ENCODE measurements around the gene FZD4.
"Not testable (repeated sequence)": the region's sequence is repeated elsewhere in the genome, so short reads cannot be mapped to it uniquely, and the experiment has no call there.

Gene FZD4

GRCh38 chr11:86938203-86938899 lies 16.8 kb downstream of the FZD4 start:
- no peak for DNase-seq (ENCODE audit: low read depth)

- DNase-seq (ENCODE audit: low read depth), result not testable (repeated sequence)
These were observed 17.9 kb downstream of the FZD4 start for GRCh38 chr11:86937193-86937806.

DNA sequence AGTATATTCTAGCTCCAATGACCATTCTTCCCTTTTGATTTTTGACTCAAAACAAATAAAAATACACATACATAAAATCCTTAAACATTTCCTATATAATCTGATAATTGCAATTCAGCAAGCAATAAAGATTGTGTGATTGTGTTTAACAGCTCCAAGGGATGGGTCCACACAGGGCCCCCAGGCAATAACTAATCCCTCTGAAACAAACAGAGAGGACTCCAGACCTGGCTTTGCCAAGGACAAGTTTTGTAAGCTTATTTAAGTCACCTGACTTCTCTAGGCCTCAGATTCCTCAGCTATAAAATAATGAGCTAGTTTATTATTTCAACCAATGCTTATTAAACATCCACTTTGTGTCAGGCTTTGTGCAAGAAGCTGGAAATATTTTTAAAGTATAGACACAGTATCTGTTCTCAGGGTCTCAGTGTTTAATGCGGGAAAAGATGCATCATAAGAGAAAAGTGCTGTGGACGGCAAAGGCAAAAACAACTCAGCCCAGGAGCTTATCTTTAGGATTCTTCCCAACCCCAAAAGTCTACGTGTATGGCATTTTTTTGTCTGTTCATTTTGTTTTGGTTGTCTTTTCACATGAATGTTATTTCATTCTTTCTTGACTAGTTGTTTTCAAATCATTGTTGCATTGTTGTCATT lies 20.1 kb downstream of the FZD4 start:
- no peak for DNase-seq (ENCODE audit: low read depth)

- DNase-seq (ENCODE audit: low read depth), result no peak
These were observed 20.7 kb downstream of the FZD4 start for GRCh38 chr11:86934582-86934900.

DNA sequence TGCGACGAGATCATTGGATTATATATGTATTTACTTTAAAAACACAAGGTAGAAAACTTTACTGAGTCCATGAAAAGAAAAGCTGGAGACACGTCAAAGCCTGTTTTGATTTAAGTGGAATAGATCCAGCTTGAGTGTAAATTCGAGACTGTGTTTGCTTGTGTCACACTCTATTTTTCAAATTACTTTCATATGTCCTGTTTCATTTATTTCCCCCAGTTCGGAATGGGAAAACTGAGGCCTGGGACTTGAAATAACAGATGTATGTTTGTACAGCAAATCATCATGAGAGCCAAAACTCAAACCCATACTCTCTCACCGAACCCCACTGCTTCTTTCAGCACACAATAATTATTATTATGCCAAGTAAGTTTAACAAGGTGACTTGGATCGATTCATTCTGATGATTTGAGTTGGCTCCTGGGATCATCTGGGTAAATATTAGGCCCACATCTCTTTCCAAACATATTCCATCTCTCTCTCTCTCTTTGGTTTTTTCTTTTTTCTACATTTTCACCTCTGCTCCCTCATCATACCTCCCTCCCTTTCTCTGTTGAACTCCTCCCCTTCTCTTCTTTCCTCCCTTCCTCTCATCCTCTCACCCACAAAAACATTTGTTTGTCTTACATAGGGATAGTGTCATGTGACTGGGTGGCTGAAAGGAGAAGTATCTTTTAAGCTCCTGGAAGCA lies 21.2 kb downstream of the FZD4 start:
- no peak for DNase-seq (ENCODE audit: low read depth)

DNA sequence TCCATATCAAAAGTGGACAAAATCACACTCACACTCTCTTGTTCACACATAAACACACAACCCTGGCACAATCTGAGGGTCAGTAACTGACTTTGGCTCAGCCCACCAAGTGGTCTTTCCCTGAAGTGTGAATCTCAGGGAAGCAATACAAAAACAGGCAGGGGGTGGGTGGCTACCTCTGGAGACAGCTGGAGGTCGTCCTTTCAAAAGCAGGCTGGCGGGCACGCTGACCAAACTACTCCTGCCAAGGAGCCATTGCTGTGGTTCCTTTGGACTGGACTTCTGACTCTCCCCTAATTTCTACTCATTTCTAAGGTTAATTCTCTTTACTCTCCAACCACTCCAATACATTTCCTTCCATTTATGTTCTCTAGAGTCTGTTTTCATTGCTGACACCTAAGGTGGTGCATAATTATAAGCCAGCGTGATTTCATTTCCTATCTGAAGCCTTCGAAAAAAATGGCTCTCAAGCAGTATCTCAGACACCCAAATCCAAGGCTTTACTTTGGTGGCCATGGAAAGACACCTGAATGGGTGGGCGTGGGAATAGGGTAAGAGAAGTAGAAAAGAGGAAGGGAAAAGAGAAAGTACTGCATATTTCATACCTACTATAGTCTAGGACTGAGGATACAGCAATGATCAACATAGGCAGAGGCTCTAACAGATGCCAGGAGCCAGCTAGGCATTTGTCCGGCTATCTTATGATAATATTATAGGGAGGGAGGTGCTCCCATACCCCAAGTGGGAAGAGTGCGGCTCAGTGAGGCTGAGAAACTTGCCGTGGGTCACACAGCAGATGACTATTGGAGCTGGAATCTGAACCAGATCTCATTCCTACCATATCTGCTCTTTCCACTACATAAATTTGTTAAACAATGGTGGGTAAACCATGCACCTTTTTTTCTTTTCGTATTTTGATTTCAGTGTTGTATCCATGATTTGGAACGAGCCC lies 22.0 kb downstream of the FZD4 start:
- no peak for DNase-seq (ENCODE audit: low read depth)

DNA sequence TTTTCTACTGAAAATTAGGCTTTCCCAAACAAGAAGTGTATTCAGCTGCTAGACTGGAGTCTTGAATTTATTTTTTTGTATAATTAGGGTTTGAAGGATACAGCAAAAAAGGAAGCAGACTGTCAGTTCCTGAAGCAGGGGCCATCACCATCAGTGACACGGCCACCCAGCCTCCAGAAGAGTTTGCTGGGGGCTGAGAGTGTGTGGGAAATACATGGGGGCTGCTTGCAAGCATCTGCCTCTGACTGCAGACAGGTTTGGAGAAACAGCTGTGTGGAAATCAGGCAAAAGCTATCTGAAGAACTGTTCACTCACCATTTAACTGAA lies 23.0 kb downstream of the FZD4 start:
- DNase-seq (ENCODE audit: low read depth), result no peak

- no peak for DNase-seq (ENCODE audit: low read depth)
These were observed 23.5 kb downstream of the FZD4 start for GRCh38 chr11:86931548-86932258.

DNA sequence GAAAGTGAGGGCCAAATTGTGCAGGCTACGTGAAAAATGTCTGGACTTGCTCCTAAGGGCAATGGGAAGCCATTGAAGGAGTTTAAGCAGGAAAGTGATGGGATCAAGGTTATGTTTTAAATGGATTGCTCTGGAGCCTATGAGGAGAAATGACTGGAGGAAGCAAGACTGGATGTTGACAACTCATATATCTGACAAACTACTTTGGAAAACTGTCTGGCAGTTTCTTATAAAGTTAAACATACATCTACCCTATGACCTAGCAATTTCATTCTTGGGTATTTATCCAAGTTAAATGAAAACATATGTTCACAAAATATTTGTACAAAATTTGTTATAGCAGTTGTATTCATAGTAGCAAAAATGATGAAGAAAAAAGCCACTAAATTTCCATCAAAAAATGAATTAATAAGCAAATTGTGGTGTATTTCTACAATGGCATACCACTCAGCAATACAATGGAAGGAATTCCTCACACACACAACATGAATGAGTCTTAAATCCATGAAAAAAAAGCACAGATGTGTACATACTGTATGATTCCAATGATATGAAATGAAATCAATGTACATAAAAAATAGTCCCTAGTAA lies 24.1 kb downstream of the FZD4 start:
- no peak for DNase-seq (ENCODE audit: low read depth)

GRCh38 chr11:86926975-86927374 lies 28.2 kb downstream of the FZD4 start:
- no peak for DNase-seq (ENCODE audit: low read depth)

DNA sequence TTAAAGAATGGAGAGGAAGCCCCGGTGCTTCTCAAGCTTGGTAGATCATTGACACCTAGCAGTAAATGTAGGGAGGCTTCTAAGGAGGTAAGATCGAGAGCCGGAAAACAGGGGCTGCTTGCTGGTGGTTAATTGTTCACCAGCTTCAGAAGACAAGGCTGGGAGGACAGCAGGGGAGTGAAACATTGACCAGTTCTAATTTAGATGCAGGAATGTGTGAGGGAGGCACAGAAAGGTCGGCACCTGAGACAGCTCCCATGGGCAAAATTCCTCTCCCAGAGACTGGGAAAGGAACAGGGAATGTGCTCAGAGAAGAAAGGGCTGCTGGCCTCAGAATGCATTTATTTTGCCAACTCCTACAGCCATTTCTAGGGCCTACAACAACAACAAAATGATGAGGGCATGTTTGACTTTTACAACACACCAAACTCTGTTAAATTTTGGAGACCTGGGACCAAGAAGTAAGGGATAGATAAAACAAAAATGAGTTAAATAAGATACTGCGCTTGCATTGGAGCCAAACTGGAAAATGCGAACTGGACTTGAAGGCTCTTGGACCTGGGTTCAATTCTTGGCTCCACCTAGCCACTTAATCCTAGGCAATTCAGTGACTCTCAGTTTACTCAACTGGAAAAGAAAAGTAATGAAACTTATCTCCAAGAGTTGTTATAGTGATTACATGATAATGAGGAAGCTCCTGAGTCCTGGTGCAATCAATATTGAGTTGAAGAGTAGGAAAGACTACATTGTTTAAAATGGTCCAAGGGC lies 31.0 kb downstream of the FZD4 start:
- no peak for DNase-seq (ENCODE audit: low read depth)

- DNase-seq (ENCODE audit: low read depth), result no peak
These were observed 33.0 kb downstream of the FZD4 start for GRCh38 chr11:86922225-86922624.

DNA sequence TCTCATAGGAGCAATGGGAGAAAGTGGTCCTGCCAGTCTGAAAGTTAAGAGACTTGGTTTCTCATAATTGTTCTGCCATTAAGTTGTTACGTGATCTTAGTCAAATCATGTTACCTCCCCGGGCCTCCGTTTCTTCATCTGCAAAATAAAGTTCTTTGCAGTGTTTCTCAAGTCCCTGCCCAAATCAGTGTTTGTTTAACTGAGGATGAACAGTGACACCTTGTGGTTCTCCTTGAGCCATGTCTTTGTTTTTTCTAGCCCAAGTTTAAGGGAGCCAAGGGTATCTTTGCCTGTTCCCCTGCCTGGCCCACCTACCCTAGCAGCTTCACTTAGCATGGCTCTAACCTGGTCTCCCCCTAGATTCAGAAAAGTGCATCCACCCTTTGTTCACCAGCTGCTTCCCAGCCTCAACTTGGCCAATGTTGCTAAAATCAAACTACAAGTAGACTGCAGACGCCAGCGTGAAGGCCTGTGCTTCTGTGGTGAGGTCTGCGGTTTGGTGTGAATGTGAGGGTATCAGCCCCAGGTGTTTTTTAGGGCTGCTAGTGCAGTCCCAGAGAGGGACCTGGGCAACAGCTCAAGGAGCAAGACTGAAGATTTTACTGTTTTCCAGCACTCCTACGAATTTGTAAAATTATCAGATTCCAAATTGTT lies 35.5 kb downstream of the FZD4 start:
- no peak for DNase-seq (ENCODE audit: low read depth)

DNA sequence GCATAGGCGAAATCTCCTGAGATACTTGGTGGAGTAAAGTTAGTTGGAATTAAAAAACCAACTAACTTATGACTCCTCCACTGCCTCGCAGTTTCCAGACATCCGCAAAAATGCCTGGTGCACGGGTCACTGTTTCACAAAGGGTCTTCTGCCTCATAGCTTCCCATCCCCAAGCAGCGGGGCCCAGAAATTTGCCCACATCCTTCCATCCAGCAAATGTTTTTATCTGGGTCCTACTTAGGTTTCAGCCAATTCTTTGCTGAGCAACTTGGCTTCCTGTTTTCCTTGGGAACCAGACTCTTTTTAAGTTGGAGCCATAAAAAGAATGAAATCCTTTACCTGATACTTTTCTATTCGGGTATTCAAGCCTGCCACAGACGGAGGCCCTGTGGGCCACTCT lies 36.2 kb downstream of the FZD4 start:
- no peak for DNase-seq (ENCODE audit: low read depth)

GRCh38 chr11:86918496-86918895 lies 36.7 kb downstream of the FZD4 start:
- DNase-seq (ENCODE audit: low read depth), result no peak

- no peak for DNase-seq (ENCODE audit: low read depth)
These were observed 37.6 kb downstream of the FZD4 start for GRCh38 chr11:86917589-86917988.

DNA sequence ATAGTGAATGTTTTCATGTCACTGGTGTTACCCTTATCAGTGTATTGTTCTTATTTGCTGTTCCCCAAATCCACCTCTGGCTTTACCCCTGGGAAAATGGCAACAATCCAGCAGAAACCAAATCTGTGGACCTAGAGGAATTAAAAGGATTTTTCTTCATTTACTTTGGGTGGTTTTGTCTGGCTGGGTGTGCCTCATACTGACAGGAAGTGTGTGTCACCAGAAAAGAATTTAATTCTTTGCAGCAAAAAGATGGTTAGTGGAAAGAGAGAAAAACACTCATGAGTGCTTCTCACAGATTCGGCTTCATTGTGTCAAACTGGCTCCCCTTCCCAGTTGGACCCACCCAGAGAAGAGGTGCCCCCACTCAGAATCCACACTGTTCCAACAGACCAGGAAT lies 38.9 kb downstream of the FZD4 start:
- DNase-seq (ENCODE audit: low read depth), result no peak

GRCh38 chr11:86915850-86916249 lies 39.3 kb downstream of the FZD4 start:
- DNase-seq (ENCODE audit: low read depth), result not testable (repeated sequence)

- DNase-seq (ENCODE audit: low read depth), result no peak
These were observed 40.2 kb downstream of the FZD4 start for GRCh38 chr11:86914865-86915519.

All from stimulated activated CD8-positive, alpha-beta memory T cell treated with anti-CD3 and anti-CD28 coated beads, Interleukin-12 subunit alpha, Interleukin-12 subunit beta, amount 100 ng/mL, for 4 hours (primary cell).